PC-9 (cell line): Measurements from ENCODE around the gene JAG2.

Source experiments
- EZH2 ChIP-seq: fragments of 200-600 bp; sonication (generic); IDR thresholded peaks from 2 replicates; pipeline ENCODE4 v1.8.0; 2017; ENCODE audit warnings: antibody characterized with exemption, low read depth
- TF ChIP-seq, protein P1 (sequence below): fragments of 200-600 bp; sonication (generic); conservative IDR thresholded peaks from 2 replicates; pipeline ENCODE4 v1.6.1; 2017; ENCODE audit warnings: mixed run types, antibody characterized with exemption, mild to moderate bottlenecking, moderate library complexity

DNA sequence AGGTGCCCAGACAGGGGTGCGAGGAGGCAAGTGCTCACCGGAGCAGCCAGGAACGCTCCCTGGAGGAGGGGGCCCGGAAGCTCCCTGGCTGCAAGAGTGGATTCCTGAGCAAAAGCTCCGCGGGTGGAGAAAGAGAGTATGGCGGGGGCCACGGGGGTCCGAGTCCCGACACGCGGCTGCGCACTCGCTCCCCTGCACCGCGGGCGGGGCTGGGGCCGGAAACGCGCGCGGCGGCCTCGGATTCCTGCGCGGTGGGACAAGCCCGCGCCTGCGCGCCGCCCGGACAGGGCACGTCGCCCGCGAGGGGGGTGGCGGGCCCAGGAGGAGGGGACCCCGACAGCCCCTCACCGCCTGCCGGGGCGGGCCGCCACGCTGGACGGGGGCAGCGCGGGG, 75.5 kb downstream of the JAG2 start:
- TF ChIP-seq, protein P1, sequence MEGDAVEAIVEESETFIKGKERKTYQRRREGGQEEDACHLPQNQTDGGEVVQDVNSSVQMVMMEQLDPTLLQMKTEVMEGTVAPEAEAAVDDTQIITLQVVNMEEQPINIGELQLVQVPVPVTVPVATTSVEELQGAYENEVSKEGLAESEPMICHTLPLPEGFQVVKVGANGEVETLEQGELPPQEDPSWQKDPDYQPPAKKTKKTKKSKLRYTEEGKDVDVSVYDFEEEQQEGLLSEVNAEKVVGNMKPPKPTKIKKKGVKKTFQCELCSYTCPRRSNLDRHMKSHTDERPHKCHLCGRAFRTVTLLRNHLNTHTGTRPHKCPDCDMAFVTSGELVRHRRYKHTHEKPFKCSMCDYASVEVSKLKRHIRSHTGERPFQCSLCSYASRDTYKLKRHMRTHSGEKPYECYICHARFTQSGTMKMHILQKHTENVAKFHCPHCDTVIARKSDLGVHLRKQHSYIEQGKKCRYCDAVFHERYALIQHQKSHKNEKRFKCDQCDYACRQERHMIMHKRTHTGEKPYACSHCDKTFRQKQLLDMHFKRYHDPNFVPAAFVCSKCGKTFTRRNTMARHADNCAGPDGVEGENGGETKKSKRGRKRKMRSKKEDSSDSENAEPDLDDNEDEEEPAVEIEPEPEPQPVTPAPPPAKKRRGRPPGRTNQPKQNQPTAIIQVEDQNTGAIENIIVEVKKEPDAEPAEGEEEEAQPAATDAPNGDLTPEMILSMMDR = no peak
- no peak for TF ChIP-seq EZH2
